GM15510 (cell line): ENCODE data around the gene LHCGR.

Experiments
- POLR2A ChIP-seq: IDR thresholded peaks from 3 replicates; pipeline ENCODE4 v1.6.1; 2011; ENCODE audit warnings: borderline replicate concordance; ENCODE audit not compliant: insufficient read length; ENCODE audit errors: extremely low read depth

Gene LHCGR

GRCh38 chr2:48753228-48753627, 2.3 kb downstream of the LHCGR start:
- no peak for TF ChIP-seq POLR2A

- TF ChIP-seq POLR2A = no peak
These were observed 5.3 kb downstream of the LHCGR start for GRCh38 chr2:48750128-48750739.

DNA sequence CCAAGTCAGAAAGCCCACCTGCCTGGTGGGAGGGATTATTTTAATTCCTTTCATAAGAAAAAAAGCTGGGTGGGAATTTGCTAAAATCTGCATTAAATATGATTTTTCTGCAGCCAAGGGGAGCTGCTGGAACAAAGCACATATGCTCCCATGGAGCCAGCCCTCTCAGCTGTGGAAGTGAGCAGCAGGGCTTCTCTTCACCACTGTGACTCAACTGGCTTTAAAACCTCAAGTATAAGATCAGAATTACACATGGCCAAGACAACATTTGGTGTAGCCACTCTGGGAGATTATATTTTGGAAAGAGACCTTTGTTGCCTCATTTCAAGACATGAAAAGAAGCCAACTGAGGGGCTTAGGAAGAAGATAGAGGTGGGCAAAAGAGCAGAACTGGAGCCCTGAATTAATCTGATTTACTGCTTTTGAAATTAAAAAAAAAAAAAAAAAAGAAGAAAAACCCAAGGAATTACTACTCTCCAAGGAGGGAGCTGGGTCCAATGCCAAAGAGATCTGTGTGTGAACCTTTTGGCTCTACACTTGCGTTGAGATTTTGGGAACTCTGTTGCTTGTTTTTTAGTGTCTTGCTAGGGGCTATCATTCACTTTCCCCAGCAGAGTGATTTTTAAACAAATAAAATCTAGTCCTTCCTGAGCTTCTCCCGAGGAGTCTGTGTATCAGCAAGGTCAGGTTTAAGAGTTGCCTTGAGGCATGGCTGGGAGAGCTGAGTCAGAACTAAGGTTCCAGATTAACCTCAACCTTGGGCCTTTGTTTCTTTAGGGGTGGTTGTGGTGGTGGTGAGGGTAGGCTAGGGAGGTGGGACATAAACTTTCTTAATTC, 6.0 kb downstream of the LHCGR start:
- no peak for TF ChIP-seq POLR2A

DNA sequence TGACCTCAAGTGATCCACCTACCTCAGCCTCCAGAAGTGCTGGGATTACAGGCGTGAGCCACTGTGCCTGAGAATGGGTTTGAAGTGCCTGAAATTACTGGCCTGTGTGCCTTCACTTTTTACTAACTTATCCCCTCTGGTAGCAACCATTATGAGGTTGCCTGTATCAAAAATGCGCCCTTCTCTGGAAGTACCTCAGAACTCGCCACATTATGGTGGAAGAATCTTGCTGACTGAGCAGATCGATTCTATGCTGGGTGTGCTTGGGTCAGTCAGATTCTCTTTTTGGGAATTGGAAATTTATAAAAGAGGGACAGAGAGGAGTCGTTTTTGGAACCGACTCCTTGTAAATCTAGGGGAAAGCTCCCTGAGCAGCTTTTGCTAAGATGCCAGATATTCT, 8.2 kb downstream of the LHCGR start:
- no peak for TF ChIP-seq POLR2A

DNA sequence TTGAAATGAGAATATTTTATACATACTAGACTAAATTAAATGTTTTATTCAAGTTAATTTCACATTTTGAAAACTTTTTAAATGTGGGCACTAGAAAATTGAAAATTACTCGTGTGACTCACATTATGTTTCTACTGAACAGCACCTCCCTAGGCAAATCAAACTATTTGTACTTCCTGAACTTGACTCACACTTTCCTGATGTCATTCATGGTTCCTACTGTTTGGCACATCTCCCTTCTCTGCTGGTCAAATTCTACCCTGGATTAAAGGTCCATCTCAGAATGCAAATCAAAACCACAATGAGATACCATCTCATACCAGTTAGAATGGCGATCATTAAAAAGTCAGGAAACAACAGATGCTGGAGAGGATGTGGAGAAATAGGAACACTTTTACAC, 16.7 kb downstream of the LHCGR start:
- no peak for TF ChIP-seq POLR2A

DNA sequence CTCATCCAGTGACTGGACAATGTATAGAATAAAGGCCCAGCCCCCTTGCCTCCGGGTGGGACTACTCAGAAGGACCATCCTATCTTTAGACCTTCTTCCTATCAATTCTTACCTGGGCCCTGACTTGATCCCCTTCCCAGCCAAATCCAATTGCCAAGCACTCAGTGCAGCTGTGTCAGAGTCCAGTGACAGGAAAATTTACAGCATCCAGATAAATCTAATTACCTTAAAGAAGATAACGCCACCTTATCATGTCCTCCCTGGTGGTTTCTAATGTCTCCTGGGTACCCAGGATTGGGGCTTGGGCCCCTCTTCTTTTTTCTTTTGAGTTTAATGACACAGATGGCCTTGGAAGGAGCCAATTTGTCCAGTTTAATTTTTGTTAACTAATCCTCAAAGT, 19.3 kb downstream of the LHCGR start:
- no peak for TF ChIP-seq POLR2A

- TF ChIP-seq POLR2A = no peak
These were observed 20.8 kb downstream of the LHCGR start for GRCh38 chr2:48734576-48735303.

DNA sequence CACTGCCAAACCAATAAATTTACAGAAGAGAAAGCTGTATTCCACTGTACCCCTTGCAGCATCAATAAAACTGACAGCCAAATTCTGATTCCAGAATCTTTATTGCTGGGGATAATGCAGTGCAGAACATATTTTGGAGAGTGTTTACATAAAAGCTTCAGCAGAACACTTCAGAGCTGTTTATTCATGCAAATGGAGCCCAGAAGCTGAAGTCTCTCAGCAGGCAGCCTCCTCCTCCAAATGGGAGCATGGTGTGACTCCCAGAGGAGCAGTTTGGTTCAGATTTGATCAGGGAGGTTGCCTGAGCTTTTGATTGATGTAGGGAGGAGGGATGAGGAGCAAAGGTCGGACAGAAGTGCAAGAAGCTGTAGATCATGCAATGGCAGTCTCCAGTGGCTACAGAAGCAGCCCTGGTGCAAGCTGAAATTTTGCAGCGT, 22.4 kb downstream of the LHCGR start:
- TF ChIP-seq POLR2A = no peak

- TF ChIP-seq POLR2A = no peak
These were observed 26.7 kb downstream of the LHCGR start for GRCh38 chr2:48728840-48729239.

DNA sequence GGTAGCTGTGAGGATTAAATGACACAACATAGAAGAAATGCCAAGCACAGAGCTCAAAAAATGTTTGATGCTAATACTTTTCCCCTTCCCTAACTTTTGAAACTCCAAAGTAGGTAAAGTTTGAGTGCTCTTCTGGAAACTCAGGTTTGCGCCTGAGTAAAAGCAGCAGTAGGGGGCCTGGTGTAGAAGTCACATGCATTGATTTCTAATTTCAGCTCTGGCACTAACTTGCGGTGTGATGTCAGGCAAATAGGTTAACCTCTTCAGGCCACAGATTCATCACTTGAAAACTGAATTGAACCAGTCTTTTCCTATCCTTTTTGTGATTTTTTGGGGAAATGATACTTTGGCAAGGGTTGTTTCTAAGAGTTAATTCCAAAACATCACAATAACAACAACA, 27.2 kb downstream of the LHCGR start:
- TF ChIP-seq POLR2A = no peak

DNA sequence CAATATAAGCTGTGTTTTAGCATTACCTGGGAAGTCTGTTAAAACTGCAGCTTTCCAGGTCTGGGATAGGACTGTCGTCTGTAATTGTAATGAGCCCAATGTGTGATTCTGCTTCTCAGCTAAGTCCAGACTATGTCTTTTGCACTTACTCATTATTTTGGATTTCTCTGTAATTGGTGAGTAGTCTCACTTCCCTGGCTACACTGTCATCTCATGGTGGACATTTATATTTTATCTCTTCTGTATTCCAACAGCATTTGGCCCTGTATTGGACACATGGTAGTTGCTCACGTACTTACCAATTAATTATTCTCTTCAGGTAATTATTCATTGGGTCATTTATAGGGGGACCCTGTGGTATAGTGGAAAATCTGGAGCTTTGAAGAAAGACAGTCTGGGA, 28.0 kb downstream of the LHCGR start:
- TF ChIP-seq POLR2A = no peak

DNA sequence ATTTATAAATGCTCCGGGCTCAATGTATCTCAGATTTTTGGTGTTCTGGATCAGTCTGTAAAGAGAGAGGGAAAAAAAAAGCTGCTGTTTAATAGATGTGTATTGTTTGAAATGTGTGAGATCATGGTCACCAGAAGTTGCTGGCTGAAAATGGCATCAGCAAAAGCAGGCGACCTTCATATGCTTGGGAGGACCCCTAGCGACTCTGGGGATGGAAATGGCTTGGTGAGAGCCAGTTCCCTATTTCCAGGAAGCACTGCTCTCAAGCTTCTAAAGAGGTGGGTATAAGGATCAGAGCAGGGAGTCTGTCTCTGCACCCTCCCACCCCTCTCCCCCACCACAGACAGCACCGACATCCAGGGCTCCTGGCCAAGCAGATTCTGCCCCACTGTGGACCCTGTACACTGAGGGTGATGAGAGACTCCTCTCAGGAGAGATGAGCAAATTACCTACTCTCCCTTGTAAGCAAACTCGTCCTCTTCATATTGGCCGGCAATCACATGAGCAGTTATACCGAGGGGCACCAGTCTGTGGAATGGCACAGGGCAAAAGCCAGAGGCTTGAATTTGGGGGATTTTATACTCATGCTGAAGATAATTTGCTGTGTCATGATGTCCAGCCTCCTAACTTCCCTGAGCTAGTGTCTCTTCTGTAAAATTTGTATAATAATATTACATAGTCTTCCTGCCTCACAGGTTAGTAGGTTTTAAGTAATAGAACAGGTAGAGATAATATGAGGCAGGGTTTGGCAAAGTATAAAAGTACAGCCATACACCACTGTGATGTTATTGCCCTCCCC, 29.6 kb downstream of the LHCGR start:
- no peak for TF ChIP-seq POLR2A

GRCh38 chr2:48724278-48724677, 31.2 kb downstream of the LHCGR start:
- TF ChIP-seq POLR2A = no peak

DNA sequence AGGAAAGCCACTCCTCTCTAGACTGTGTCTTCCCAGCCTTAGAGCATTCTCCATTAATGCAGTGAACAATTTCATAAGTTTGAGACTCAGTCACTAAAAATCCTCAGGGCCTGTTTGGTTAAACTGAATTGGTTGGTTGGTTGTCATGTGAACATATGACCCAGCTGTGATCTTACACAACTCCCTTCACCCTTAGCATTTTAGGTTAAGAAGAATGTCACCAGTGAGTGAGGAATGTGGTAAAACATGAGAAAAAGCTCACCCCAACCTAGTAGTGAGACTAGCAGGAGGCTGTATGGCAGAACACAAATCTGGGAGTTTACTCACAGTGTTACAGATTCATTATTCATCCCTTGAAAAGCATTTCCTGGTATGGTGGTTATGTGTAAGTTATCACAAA, 32.4 kb downstream of the LHCGR start:
- TF ChIP-seq POLR2A = no peak

DNA sequence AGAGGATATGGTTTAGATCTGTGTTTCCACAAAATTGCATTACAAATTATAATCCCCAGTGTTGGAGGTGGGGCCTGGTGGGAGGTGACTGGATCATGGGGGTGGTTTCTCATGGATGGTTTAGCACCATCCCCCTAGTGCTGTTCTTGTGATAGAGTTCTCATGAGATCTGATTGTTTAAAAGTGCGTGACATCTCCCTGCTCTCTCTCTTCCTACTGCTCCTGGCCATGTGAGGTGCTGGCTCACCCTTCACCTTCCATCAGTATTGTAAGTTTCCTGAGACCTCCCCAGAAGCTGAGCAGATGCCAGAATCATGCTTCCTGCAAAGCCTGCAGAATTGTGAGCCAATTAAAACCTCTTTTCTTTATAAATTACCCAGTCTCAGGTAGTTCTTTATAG, 33.1 kb downstream of the LHCGR start:
- no peak for TF ChIP-seq POLR2A

DNA sequence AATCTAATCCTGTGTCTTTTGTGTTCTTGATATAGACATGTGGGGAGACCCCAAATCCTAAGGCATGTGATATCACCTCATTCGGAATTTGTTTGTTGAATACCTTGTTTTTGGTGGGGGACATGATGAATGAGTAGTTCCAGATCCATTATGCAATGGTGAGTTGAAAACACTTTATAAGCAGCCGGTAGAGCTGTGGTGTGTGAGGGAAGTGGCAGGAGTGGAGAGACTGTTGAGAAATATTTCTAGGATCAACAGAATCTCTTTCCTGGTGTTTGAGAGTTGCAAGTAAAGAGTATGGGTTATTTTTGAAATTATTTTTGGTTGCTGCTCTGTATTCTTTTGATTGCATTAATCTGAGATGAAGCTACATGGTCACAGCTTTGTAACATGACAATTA, 34.4 kb downstream of the LHCGR start:
- TF ChIP-seq POLR2A = no peak
